Breast epithelium (tissue), 3 donors: Measurements from ENCODE around the gene MAPK11.

Source experiments
- CTCF ChIP-seq, 3 donors: fragments of 450-650 bp; IDR thresholded peaks; one replicate each; pipeline ENCODE4 v1.5.1; 2016 to 2017; ENCODE audit warnings: antibody characterized with exemption in 3 of 3, mild to moderate bottlenecking in 3 of 3, moderate library complexity in 3 of 3
- POLR2A ChIP-seq: fragments of 450-650 bp; IDR thresholded peaks from one replicate; pipeline ENCODE4 v1.6.1; 2016; ENCODE audit warnings: antibody characterized with exemption, mild to moderate bottlenecking, moderate library complexity
- POLR2AphosphoS5 ChIP-seq, 3 donors: sonication (generic); formaldehyde crosslinking; IDR thresholded peaks; one replicate each; pipeline ENCODE4 v1.6.1; 2017; ENCODE audit warnings: antibody characterized with exemption in 3 of 3

- TF ChIP-seq CTCF (IDR thresholded peaks at IDR 0.05): no peak
- TF ChIP-seq POLR2AphosphoS5 (IDR thresholded peaks at IDR 0.05): no peak
- no peak for TF ChIP-seq POLR2A
Measured at GRCh38 chr22:50236731-50237409, 33.3 kb downstream of the MAPK11 start.
